ENCODE data around the gene SPDYE17.
"Not testable (repeated sequence)": the region's sequence is repeated elsewhere in the genome, so short reads cannot be mapped to it uniquely, and the experiment has no call there.

- TF ChIP-seq CTCF (IDR thresholded peaks at IDR 0.05; ENCODE audit: insufficient read depth, low read length); POLR2AphosphoS5 (IDR thresholded peaks at IDR 0.05; ENCODE audit: low read depth); GABPA (IDR thresholded peaks at IDR 0.05; ENCODE audit: low read depth): not testable (repeated sequence)
These were observed 31.6 kb upstream of the SPDYE17 start for GRCh38 chr7:77063732-77064131.

Measured in HL-60 (cell line).